22Rv1 (cell line): ENCODE measurements around the gene CACNA1A.

Source experiments
- H3K27ac ChIP-seq: fragments of 450-650 bp; 2 replicates; pipeline ENCODE4 v1.5.1; 2017
- CTCF ChIP-seq: fragments of 450-650 bp; IDR thresholded peaks from 2 replicates; pipeline ENCODE4 v1.5.1; 2017; ENCODE audit warnings: mild to moderate bottlenecking
- ZFX ChIP-seq: fragments of 450-650 bp; IDR thresholded peaks from 2 replicates; pipeline ENCODE4 v1.6.1; 2017; ENCODE audit warnings: antibody characterized with exemption, borderline replicate concordance

CACNA1A gene

GRCh38 chr19:13240312-13241022, 265.8 kb downstream of the CACNA1A start:
- TF ChIP-seq CTCF (no peak), ZFX (no peak)
- H3K27ac ChIP-seq: no peak overlapping the region

DNA sequence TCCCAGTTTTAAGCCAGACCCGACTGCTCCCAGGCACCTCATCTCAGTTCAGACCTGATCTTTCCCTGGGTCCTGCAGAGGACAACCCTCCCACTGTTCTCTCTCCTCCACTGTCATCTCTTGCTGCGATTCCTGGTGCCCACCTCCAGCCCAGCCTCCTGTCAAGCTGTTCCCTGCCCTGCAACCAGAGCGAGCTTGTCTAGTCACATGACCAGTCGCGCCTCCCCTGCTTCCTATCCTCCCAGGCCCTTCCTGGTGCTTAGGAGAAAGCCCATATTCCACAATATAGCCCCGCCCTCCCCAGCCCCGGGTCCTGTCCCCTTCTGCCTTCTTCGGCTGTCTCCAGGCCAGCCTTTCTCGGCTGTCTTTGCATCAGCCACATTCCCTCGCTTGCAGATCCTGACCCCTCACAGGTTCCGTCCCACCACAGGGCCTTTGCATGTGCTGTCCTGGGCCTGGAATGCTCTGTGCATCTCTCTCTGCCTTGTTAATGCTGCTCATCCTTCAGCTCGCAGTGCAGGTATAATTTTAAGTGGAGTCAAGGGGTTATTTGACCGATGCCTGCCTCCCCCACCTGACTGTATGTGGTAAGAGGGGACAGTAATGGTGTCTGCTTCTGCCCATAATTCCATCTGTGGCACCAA, 267.3 kb downstream of the CACNA1A start:
- no peak for TF ChIP-seq CTCF
- TF ChIP-seq ZFX: no peak
- H3K27ac ChIP-seq: no peak overlapping the region

DNA sequence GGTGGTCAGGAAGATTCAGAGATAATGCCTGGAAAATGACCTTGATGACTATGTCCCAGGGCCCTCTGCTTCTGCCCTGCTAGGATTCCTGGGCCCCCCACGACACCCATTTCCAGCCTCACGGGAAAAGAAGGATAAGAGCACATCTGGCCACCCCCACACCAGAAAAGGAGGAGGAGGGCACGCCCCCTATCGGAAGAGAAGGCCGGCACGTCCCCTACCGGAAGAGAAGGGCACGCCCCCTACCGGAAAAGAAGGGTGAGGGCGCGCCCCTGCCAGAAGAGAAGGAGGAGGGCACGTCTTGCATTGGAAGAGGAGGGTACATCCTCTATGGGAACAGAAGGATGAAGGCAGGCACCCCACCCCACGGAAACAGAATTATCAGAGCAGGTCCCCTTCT, 271.8 kb downstream of the CACNA1A start:
- TF ChIP-seq CTCF (peak; percentile 78), ZFX (no peak)
- H3K27ac ChIP-seq: no peak overlapping the region

DNA sequence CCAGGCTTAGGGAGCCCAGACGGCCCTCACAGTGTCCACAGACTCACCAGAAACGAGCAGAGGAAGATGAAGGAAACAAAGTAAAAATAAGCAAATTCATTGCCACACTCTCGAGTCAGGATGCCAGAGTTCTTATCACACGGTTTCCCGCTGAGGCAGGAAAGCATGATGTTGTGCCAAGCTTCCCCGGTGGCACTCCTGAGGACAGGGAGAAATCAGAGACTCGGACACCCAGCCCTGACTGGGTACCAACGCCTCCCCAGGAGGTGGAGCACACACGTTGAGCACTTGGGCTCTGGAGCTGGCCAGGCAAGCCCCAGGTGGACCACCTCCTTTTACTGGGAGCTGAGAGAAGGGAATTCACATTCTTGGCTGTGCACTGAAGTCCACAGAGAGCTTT, 274.6 kb downstream of the CACNA1A start:
- TF ChIP-seq ZFX (no peak), CTCF (no peak)
- no peak overlapping the region for H3K27ac ChIP-seq

- H3K27ac ChIP-seq: no peak overlapping the region
- TF ChIP-seq ZFX (no peak), CTCF (no peak)
Observed at GRCh38 chr19:13229246-13229645, 277.0 kb downstream of the CACNA1A start.

DNA sequence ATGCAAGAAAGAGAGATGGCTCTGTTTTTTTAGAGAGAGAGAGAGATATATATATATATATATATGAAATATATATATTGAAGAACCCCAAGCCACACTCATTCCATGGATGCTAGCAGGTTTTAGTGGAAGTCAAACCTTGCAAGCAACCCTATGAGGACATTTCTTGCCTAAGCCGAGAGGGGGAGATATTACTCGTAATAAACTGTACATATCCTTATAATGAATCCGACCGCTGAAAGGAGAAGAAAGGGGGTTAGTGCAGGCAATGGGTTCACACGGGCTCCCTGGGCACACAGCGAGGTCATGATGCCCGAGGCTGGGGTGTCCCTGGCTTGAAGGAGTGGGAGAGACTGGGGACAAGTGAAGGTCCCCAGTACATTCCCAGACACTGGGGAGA, 277.7 kb downstream of the CACNA1A start:
- TF ChIP-seq ZFX (no peak), CTCF (peak; percentile 20)
- no peak overlapping the region for H3K27ac ChIP-seq

DNA sequence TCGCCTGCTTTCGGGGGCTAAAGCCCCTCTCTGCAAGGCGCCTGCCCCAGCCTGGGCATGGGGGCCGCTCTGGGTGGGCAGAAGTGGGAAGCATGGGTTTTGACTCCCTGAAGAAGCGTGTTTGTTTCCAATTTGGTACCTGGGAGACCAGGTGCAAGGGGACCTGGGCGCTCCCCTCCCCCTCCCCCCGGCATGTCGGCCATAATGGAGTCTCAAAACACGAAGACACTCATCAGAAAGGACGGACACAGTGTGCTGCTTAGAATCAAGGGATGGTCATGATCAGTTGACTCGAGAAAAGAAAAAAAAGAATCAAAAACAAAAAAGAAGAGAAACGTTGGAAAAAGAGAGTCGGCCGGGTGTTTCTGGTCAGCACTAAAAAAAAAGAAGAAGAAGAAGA, 279.3 kb downstream of the CACNA1A start:
- TF ChIP-seq ZFX (no peak), CTCF (no peak)
- no peak overlapping the region for H3K27ac ChIP-seq
